ENCODE results near the gene OR5F1.

Gene OR5F1
- total RNA-seq, result 0 reads per million in 2 donors

- DNase-seq, result no peak
Observed at GRCh38 chr11:55994525-55994924, at the start of gene OR5F1. OR5F1 (minus strand) TSS chr11:55994625; CDS start chr11:55994625, 0 bp downstream.

DNA sequence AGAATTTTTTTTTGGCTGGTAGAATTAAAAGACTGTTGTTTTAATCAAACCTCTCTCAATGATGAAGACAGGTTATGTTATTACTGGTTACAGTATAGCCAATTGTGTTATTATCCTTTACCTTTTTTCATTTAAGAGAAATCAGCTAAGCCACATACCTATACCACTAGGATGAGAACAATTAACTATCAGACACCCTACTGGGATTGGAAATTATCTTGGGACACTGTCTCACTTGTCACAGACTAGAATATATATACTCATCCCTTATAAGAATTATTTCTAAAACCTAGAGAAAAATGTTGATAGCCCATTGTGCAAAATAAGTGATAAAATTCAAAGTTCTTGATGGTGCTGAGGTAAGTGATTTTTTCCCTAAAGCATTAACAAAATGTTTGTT lies 32.9 kb upstream of the OR5F1 start, which contains the start of gene OR5AS1:
TSS of gene OR5AS1 (plus strand) at position 301 of the 400 bp plus-strand sequence. CDS start 2,765 bp downstream, outside the sequence.
- DNase-seq, result no peak

DNA sequence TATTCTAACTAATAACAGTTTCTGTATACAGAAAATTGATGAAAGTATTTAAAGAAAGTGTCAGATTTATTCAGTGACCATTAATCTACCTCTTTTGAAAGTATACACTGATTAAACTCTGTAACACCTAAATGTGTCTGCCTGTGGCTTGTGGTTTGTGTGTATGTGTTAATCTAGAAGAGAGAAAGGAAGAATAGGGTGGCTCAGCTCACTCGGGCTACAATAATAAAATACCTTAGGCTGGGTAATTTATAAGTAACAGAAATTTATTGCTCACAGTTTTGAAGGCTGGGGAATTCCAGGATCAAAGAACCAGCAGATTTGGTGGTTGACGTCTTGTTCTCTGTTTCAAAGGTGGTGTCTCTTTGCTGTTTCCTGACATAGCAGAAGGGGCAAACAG lies 19.4 kb upstream of the OR5F1 start:
- no peak for DNase-seq

GRCh38 chr11:56010716-56011115 lies 16.3 kb upstream of the OR5F1 start:
- DNase-seq, result no peak

- DNase-seq, result no peak
Observed at GRCh38 chr11:55970935-55971334, 23.5 kb downstream of the OR5F1 start.

GRCh38 chr11:55969845-55970244 lies 24.6 kb downstream of the OR5F1 start, which contains the start of gene OR10AG1:
OR10AG1 (minus strand) TSS chr11:55969945; CDS start chr11:55969907, 38 bp downstream.
- no peak for DNase-seq

- no peak for DNase-seq
Observed at GRCh38 chr11:55967914-55968313, 26.5 kb downstream of the OR5F1 start.

DNA sequence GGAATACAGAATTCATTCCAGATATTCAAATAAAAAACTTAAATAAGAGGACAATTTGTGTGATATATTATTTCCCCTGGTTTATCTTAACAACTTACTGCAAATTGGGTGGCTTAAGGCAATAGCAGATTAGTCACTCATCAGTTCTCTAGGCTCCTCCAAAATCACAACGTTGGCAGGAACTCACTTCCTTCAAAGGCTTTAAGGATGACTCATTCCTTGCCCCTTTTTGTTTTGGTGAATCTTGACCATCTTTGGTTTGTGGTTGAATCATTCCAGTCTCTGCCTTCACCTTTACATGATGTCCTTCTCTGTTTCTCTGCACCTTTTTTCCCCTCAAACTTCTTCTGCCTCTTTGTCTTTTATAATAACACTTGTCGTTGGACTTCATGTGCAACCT lies 28.0 kb downstream of the OR5F1 start:
- DNase-seq, result no peak

DNA sequence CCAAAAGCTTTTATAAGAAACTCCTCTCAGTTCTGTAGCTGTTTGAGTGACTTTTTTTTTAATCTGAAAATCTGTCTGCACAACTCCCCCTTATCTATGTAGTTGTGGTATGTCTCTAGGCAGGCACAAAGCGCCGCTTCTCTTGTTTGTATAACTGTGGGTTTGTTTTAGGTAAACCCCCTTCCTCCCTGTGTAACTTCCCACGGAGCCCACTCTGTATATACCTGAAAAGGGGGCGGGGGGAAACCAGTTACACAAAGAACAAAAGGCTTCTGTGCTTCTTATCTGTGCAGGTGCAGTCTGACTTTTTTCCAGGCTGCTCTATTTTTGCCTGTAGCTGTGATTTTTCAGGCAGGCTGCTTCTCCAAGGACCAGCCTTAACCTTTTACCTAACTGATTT lies 37.9 kb downstream of the OR5F1 start:
- DNase-seq, result no peak

DNA sequence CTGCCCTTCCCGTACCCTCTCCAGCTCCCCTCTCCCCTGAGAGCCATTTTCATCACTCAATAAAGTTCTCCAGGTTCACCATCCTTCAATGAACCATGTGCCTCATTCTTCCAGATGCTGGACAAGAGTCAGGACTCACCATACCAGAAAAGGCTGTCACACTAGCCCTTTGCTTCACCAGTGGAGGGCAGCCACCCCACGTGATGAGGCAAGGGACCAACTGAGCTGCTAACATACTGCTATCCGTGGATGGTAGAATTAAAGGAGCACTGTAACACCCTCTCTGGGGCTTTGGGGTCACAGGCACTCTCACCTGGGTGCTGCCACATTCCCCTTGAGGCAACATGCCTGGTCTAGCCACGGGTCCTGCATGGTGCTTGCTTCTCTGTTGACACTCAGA lies 45.1 kb downstream of the OR5F1 start:
- DNase-seq, result no peak

All from T-helper 9 cell (primary cell).